ENCODE data around the gene SPNS3. TPM values are rescaled to one million over a fixed set of nuclear protein-coding genes. Genes with fewer than 3 reads are reported as not detected.

SPNS3 gene
- polyA plus RNA-seq, 1 of the 3 experiments (the other 2 are of a cell fraction), result 0.05 TPM

- H4K20me1 ChIP-seq (ENCODE audit: insufficient read depth), result no peaks in the 10 kb centered on the region
- TF ChIP-seq IRF3 (IDR thresholded peaks at IDR 0.05; ENCODE audit: low read depth, low read length) (no peak), USF1 (IDR thresholded peaks at IDR 0.05; ENCODE audit: borderline replicate concordance, low read depth) (no peak), NFIC (IDR thresholded peaks at IDR 0.05; ENCODE audit: borderline replicate concordance) (no peak), TCF12 (IDR thresholded peaks at IDR 0.05) (no peak), GABPA (IDR thresholded peaks at IDR 0.05; ENCODE audit: low read depth) (no peak), ELF1 (IDR thresholded peaks at IDR 0.05) (no peak), SIN3A (IDR thresholded peaks at IDR 0.05; ENCODE audit: borderline replicate concordance, low read depth, low read length) (no peak), EP300 (IDR thresholded peaks at IDR 0.05; ENCODE audit: borderline replicate concordance in 1 of 2, low read depth in 1 of 2, low read length in 1 of 2) (no peak), EZH2phosphoT487 (IDR thresholded peaks at IDR 0.05; ENCODE audit: borderline replicate concordance, low read depth) (no peak), MXI1 (IDR thresholded peaks at IDR 0.05; ENCODE audit: low read depth, low read length) (no peak), RCOR1 (IDR thresholded peaks at IDR 0.05; ENCODE audit: low read length) (no peak), GATA2 (CRISPR knock-in tag; IDR thresholded peaks at IDR 0.05) (no peak), MAX (IDR thresholded peaks at IDR 0.05; ENCODE audit: low read depth) (no peak)
- H3F3A ChIP-seq (replicated peaks; ENCODE audit: insufficient read depth), result no peaks in the 10 kb centered on the region
- no peak overlapping the region for H2AFZ ChIP-seq (ENCODE audit: low read depth)
- no peaks in the 10 kb centered on the region for H3K36me3 ChIP-seq (replicated peaks in 1 of 2; ENCODE audit: control insufficient read depth in 1 of 2, insufficient read depth in 2 of 2, low read length in 1 of 2)
- H3K27me3 ChIP-seq (ENCODE audit: insufficient read depth), result no peaks in the 10 kb centered on the region
- H3K79me2 ChIP-seq (ENCODE audit: insufficient read depth), result no peaks in the 10 kb centered on the region
- no peak overlapping the region for H3K4me3 ChIP-seq (ENCODE audit: low read depth in 2 of 2, low read length in 1 of 2)
- H3K9me3 ChIP-seq, result no peaks in the 10 kb centered on the region
- WGBS (ENCODE audit: low lambda C conversion rate), result 91% methylated on average over 10 of the region's 10 CpGs
- ChIA-PET CTCF (interaction anchor here (2.0 to 3.0 kb wide), 2 partner anchors 191 to 206 kb away, joined by 5 to 12 read pairs; no protein-coding TSS in a partner anchor), POLR2A (no interaction called here)
- H3K9ac ChIP-seq, result no peak overlapping the region
- DNase-seq, result no peak
- no peaks in the 10 kb centered on the region for H3K4me1 ChIP-seq (ENCODE audit: control insufficient read depth in 1 of 2, insufficient read depth in 2 of 2, low read depth in 1 of 2, low read length in 1 of 2)
- H3K4me2 ChIP-seq, result no peak overlapping the region
- H3K27ac ChIP-seq (ENCODE audit: low read depth in 2 of 2, low read length in 1 of 2), result no peak overlapping the region
- H3K9me2 ChIP-seq, result no peaks in the 10 kb centered on the region
Observed at GRCh38 chr17:4406386-4406785, 27.4 kb upstream of the SPNS3 start.

GRCh38 chr17:4407216-4407615 lies 26.5 kb upstream of the SPNS3 start:
- Histone ChIP-seq H2AFZ (ENCODE audit: low read depth) (no peak overlapping the region), H4K20me1 (ENCODE audit: insufficient read depth) (no peaks in the 10 kb centered on the region), H3K27ac (ENCODE audit: low read depth in 2 of 2, low read length in 1 of 2) (no peak overlapping the region), H3K27me3 (ENCODE audit: insufficient read depth) (no peaks in the 10 kb centered on the region), H3K4me1 (ENCODE audit: control insufficient read depth in 1 of 2, insufficient read depth in 2 of 2, low read depth in 1 of 2, low read length in 1 of 2) (no peaks in the 10 kb centered on the region), H3K4me2 (no peak overlapping the region), H3K9me3 (no peaks in the 10 kb centered on the region), H3K79me2 (ENCODE audit: insufficient read depth) (no peaks in the 10 kb centered on the region), H3K4me3 (ENCODE audit: low read depth in 2 of 2, low read length in 1 of 2) (no peak overlapping the region), H3K36me3 (replicated peaks in 1 of 2; ENCODE audit: control insufficient read depth in 1 of 2, insufficient read depth in 2 of 2, low read length in 1 of 2) (no peaks in the 10 kb centered on the region), H3F3A (replicated peaks; ENCODE audit: insufficient read depth) (no peaks in the 10 kb centered on the region), H3K9me2 (no peaks in the 10 kb centered on the region), H3K9ac (no peak overlapping the region)
- DNase-seq, result no peak
- POLR2A ChIA-PET, result no interaction called here
- CTCF ChIA-PET, result interaction anchor here (2.0 to 3.0 kb wide), 2 partner anchors 191 to 207 kb away, joined by 5 to 12 read pairs; no protein-coding TSS in a partner anchor
- TF ChIP-seq TAF1 (IDR thresholded peaks at IDR 0.05; ENCODE audit: borderline replicate concordance, low read depth, low read length), result no peak
- TF ChIP-seq NRF1 (IDR thresholded peaks at IDR 0.05; ENCODE audit: low read depth, low read length), result no peak
- no peak for TF ChIP-seq FOXJ3 (CRISPR knock-in tag; IDR thresholded peaks at IDR 0.05)
- TF ChIP-seq MAX (IDR thresholded peaks at IDR 0.05; ENCODE audit: low read depth), result no peak
- no peak for TF ChIP-seq IRF3 (IDR thresholded peaks at IDR 0.05; ENCODE audit: low read depth, low read length)
- no peak for TF ChIP-seq SMC3 (IDR thresholded peaks at IDR 0.05; ENCODE audit: low read depth, low read length)
- TF ChIP-seq JUND (IDR thresholded peaks at IDR 0.05), result no peak
- no peak for TF ChIP-seq POLR2AphosphoS5 (IDR thresholded peaks at IDR 0.05; ENCODE audit: low read depth, low read length)
- no peak for TF ChIP-seq MEF2A (IDR thresholded peaks at IDR 0.05; ENCODE audit: borderline replicate concordance, low read depth)
- no peak for TF ChIP-seq TEAD4 (IDR thresholded peaks at IDR 0.05; ENCODE audit: borderline replicate concordance, insufficient read depth)
- no peak for TF ChIP-seq SIN3A (IDR thresholded peaks at IDR 0.05; ENCODE audit: borderline replicate concordance, low read depth, low read length)
- no peak for TF ChIP-seq RFX5 (IDR thresholded peaks at IDR 0.05; ENCODE audit: low read length)
- no peak for TF ChIP-seq FOSL2 (IDR thresholded peaks at IDR 0.05; ENCODE audit: borderline replicate concordance, low read depth)
- TF ChIP-seq CTCF (IDR thresholded peaks at IDR 0.05), result no peak
- no peak for TF ChIP-seq CHD2 (IDR thresholded peaks at IDR 0.05; ENCODE audit: low read length, partially characterized antibody)
- WGBS (ENCODE audit: low lambda C conversion rate), result 89% methylated on average over 7 of the region's 7 CpGs
